SHP77 (cell line): ENCODE measurements around the gene NHLRC4.
A peak's percentile ranks its signal among the peaks of the same experiment; 100 is the strongest.
"Not testable (repeated sequence)": the region's sequence is repeated elsewhere in the genome, so short reads cannot be mapped to it uniquely, and the experiment has no call there.

Source experiments
- DNase-seq, 2 experiments: peaks; one replicate each; lab custom pipeline; 2025; lab: John Stamatoyannopoulos, UW

Gene NHLRC4

DNA sequence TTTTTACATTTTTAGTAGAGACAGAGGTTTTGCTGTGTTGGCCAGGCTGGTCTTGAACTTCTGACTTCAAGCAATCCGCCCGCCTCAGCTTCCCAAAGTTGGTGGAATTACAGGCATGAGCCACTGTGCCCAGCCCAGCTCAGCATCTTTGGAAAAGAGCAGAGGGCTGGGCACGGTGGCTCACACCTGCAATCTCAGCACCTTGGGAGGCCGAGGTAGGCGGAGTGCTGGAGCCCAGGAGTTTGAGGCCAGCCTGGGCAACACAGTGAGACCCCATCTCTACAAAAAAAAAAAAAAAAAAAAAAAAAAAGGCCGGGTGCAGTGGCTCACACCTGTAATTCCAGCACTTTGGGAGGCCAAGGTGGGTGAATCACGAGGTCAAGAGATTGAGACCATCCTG lies 30.9 kb downstream of the NHLRC4 start:
- DNase-seq, result not testable (repeated sequence)

DNA sequence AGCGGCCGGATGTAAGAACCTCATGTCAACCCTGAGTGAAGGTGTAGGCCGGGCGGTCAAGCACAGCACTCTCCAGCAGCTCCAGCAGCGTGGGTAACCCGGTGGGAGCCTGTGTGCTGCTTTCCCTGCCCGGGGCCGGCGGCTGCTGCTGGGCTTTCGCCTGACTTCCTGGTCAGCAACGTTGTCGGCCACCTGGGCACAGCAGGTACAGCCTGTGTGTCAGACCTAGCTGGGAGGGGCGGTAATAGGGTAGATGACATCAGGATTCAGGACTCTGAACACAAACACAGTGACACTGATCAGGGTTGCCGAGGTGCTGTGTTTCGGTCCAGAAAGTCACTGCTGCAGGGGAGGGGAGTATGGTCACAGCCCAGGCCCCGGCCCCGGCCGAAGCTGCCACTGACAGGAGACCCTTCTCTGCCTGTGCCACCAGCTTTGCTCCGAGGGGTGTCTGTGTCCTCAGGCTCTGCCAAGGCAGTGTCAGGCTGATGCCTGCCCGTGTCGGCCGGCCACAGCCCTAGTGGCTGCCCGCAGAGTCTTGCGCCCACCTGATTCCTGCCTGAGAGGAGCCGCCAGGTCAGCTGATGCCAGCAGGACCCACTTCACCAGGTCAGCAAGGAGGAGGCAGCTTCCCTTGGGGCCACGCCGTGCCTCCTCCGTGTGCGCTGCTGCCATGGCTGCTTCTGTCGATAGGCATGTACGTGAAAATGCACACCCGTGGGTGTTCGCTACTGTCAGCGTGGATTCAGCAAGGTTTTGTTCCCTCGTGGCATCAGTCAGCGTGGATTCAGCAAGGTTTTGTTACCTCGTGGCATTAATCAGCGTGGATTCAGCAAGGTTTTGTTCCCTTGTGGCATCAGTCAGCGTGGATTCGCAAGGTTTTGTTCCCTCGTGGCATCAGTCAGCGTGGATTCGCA lies 32.3 kb downstream of the NHLRC4 start:
- no peak for DNase-seq

DNA sequence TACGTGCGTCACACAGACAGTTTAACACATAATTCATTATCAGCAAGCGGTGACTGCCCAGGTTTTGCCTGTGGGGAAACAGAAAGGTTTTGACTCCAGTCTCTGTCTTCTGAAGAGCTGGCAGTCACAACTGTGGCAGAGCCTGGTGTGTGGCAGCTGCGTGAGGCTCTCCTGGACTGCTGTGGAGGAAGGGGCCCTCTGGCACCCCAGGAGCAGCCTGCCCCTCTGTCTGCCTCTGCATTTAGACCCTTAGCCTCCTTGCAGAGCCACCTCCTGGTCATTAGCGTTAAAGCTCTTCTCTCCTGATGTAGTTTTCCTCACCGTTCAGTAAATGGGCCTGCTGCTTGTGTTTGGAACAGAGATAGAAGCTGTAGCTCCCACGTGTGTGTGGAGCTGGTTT lies 34.0 kb downstream of the NHLRC4 start:
- peak in 1 of 2 experiments; percentile 17 for DNase-seq

DNA sequence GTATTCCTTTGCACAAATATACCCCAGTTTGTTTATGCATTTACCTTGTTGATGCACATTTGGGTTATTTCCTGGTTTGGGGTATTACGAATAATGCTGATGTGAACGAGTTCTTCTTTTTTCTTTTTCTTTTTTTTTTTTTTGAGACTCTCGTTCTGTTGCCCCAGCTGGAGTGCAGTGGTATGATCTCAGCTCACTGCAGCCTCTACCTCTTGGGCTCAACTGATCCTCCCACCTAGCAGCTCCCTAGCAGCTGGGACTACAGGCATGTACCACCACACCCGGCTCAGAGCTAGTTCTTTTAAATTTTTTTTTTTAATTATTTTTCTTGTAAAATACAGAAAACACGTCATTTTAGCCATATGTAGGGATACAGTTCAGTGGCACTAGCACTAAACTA lies 37.1 kb downstream of the NHLRC4 start:
- no peak for DNase-seq

DNA sequence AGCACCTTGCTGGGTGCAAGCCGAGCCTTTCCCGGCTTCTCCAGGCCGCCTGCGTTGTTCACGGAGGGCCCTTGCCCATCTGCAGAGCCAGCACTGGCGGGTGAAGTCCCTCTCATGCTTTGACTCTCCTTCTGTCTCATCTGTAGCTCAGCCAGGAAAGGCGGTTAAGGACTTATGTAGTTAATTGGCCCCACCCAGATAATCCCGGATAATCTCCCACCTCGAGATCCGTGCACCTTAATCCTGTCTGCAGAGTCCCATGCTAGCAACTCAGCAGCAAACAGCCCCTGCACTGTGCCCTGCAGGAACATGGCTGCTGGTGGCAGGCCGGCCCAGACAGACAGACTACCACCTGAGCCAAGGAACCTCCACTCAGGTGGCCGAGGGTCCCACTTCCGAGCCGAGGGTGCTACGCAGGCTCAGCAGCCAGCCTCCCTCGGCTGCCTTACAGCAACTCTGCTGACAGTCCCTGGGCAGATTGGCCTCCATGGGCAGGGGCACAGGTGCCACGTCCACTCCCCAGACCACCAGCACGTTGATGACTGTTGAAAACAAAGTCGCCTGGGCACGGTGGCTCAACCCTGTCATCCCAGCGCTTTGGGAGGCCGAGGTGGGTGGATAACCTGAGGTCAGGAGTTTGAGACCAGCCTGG lies 40.0 kb downstream of the NHLRC4 start:
- no peak for DNase-seq

DNA sequence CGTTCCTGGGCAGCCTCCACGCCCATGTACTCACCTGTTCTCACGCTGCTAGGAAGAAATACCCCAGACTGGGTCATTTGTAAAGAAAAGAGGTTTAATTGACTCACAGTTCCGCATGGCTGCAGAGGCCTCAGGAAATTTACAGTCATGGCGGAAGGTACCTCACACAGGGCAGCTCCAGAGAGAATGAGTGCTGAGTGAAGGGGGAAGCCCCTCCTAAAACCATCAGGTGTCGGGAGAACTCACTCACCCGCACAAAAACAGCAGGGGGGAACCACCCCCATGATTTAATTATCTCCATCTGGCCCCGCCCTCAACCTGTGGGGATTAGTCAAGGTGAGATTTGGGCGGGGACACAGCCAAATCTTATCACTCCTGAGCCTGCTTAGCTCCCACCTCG lies 41.2 kb downstream of the NHLRC4 start:
- DNase-seq, result no peak

DNA sequence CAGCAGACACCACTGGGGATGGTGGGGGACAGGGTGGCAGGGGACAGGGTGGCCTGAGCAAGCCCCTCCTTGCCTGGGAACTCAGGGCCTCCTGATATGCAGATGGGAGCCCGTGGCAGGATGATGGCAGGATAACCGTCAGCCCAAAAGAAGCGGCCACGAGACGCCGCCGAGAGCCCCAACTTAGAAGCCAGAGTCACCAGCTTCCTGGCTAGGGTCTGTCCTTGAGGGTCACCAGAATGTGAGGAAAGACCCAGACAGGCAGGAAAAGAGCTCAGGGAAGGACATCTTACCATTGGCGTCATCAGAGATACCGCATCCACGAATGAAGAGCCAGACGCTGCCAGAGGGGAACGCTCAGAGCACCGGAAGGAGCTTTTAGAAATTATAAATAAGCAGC lies 42.5 kb downstream of the NHLRC4 start:
- DNase-seq, result no peak

DNA sequence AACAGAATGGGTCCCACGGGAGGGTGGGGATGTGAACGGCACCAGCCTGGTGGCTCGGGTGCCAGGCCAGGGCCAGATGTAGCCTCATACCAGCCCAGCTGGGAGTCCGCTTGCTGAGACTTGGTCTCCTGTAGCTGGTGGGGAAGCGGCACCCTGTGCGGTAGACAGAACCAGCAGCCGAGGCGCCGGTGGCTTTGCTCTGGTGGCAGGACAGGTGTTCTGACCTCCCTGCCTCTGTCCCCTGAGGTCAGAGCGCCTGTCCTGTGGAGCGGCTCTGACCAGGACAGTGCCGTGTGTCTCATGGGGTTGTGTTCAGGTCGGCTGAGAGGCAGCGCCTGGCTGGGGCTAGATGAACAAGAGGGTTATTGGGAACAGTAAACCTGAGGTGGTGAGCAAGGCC lies 43.2 kb downstream of the NHLRC4 start:
- no peak for DNase-seq

DNA sequence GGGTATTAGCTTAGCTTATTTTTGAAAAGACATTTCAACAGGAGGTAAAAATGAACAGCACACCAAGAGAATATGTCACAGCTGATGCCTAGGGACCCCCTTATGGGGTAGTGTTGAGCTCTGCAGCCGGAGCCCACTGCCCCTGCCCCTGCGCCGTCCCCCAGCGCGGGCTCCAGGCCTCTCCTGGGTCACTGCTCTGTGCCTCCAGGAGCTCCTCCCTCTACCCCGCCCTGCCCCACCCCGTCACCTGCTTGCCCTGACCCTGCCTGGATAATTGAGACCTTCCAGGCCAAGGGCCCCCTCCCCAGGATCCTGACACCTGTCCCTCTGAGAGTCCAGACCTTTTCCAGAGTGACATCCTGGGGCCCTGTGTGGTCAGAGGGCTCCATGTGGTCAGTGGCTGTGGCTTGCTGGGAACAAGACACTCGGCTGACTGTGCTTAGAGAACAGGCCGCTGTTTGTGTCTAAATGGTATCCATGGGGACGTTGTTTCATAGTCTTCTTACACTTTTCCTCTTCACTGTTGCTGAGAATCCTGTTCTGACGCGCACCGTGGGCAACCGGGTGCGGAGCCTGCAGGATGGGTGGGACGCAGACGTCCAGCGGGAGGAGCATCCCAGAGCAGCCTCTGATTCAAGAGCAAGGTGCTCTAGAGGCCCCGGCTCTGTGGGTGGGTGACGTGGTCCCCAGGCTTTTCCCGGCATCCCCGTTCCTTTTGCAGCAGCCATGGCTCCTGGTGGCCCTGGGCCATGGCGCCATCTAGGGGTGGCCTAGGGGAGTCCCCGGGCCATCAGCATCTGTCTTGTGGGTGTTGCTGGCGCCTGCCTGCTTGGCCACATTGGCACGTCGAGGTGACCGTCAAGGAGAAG lies 43.9 kb downstream of the NHLRC4 start:
- peak in 1 of 2 experiments; percentile 27 for DNase-seq

DNA sequence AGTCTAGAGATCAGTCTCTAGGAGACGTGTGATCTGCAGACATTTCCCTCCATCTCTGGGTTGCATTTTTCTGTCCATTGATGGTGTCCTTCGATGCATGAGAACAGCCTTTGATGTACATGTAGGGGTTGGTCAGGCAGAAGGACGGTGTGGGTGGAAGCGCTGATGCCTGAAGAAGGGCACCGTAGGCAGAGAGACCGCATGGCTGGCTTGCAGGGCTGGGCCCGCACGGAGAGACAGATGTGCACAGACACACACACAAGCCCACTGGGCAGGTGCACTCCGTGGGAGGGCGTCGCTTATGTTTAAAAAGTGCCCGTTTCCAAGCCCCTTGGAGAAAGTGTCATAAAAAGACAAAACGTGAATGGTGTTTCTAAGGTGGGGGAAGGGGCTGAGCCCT lies 48.3 kb downstream of the NHLRC4 start:
- DNase-seq, result no peak

DNA sequence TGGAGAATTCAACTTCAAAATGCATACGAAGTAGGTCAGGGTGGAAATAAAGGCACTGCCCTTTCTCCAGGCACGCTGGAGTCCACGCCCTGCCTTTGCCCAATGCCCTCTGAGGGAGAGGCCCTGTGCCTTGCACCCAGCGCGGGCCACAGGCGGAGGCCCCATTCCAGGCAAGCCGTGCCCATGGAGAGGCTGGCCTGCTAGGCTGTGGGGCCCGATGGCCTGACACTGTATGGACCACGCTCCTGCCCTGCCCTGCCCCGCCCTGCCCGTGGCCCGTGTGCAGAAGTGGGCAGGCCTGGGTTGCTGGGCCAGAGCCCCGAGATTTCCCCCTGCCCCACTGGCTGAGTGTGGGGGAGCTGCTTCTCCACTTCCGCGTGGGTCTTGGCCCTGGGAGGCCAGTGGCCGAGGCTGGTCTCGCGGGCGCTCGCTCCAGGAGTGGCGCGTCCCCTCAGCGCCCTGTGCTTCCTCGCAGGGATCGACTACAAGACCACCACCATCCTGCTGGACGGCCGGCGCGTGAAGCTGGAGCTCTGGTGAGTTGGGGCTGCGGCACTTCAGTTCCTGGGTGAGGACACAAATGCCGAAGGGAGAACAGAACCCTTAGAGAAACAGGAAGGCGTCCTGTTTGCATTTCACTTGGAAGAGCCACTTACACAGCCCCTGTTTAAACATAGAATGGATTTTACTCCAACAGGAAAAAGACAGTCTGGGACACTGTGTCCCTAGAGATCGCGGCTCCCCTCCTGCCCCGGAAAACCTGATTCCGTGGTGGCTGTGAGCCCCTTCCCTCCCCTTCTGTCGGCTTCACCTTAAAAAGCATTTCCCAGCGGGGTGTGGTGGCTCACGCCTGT lies 50.2 kb downstream of the NHLRC4 start:
- DNase-seq, result peak in 1 of 2 experiments; percentile 22

DNA sequence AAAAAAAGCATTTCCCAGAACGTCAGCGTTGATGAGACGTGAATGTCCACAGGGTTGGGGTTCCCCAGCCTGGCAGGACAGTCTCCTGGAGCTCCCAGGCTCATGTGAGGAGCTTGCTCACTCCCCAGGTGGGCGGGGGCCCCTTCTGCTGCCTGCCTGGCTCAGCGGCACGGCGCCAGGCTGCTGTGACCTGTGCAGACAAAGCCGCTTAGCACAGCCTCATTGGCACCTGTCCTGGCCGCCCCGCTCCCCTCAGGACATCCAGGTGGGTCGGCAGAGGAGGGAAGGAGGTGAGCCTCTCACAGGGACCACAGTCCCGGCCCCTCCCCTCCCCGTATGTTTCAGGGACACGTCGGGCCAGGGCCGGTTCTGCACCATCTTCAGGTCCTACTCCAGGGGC lies 51.0 kb downstream of the NHLRC4 start:
- no peak for DNase-seq
